NCI-H146 (cell line): ENCODE results near the gene BCAR3.

ENCODE experiments used
- DNase-seq: peaks from one replicate; lab custom pipeline; 2025; lab: John Stamatoyannopoulos, UW

BCAR3 gene

GRCh38 chr1:93638981-93639380 is 42.7 kb downstream of the BCAR3 start:
- peak; percentile 24 for DNase-seq

DNA sequence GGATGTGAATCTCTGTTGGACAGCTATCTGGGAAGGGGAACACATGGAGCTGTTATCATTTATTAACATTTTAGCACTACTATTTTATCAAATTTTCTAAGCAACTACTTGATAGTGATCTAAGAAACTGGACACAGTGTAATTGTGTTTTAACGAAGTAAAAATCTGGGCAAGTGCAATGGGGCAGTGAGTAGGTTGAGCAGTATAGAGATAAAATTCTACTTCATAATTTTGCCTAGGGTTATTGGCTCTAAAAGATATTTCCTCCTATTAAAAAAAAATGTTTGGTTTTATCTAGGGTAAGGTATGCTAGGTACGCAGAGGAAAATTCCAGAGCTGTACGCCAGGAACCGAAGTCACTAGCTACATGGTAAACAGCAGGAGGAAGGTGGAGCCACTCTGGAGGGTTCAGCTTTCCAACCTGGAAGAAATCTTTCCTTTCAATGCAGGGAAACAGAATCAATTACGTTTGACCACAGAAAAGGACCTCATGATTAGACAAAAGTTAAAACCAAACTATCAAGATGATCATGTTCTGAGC is 43.3 kb downstream of the BCAR3 start:
- no peak for DNase-seq

- no peak for DNase-seq
Measured at GRCh38 chr1:93636712-93637111, 44.9 kb downstream of the BCAR3 start.

GRCh38 chr1:93635614-93636543 is 45.8 kb downstream of the BCAR3 start:
- DNase-seq: no peak

DNA sequence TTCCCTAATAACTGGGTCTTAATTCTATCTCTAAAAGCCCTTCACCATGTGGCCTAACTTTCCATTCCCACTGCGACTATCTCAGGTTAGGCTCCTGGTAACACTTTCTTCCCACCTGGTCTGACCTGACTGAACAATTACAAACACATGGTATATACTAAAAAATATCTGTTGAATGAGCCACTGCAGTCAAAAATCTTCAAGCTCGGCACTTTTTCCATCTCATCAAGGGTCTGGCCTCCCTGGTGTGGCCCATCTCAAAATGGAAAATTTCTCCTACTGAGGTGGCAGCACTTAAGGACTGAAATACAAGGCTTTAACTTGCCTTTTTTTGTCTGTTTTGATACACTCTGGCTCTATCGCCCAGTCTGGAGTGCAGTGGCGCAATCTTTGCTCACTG is 48.3 kb downstream of the BCAR3 start:
- no peak for DNase-seq

GRCh38 chr1:93631626-93632365 is 49.8 kb downstream of the BCAR3 start:
- no peak for DNase-seq

- DNase-seq: no peak
Measured at GRCh38 chr1:93630168-93630567, 51.5 kb downstream of the BCAR3 start.

- peak; percentile 52 for DNase-seq
Measured at GRCh38 chr1:93629101-93630059, 52.3 kb downstream of the BCAR3 start.

DNA sequence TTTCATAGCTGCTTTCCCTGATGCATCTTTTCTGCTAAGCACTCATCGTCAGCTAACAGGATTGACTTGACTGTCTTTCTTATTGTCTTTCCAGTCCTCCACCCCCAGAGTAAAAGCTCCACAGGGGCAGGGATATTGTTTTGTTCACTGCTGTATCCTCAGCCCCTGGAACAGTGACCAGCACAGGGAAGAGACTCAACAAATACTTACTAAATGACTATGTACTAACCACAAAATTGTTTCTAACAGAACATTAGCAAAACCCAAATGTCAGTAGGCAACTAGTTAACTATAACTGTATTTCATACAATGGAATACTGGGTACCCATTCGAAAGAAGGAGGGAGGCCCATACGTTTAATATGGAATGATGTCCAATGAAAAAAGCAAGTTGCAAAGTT is 53.0 kb downstream of the BCAR3 start:
- DNase-seq: no peak

DNA sequence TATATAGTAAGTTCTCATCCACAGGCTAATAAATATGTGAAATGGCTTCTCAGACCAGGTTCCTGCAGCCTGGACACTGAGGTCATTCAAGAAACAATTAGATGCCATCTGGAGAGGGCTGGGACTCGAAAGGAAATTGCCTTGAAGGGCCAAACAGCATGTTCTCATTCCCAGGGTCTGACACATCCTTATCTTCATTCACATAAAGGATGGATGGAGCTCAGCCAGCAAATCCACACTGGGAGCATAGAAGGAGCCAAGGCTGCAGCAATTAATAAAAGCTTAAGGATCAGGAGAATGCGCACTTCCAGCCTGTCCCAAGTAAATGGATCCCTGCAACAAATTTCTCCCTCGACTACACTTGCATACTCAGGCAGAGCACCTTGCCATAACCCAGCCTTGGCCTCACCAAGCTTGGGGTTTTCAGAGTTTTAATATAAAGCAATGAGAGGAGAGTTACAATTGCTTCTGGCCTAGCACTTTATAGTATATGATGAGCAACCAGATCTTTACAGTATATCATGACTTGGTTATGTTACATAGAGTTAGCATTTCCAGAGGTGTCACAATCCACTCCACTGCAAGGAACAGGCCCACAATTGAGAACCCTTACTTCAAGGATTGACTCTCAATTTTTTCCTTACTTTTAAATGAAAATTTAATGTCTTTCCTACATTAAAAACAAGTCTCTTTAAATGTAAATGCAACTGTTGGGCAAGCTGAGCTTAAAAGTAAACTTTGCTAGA is 55.9 kb downstream of the BCAR3 start:
- no peak for DNase-seq

DNA sequence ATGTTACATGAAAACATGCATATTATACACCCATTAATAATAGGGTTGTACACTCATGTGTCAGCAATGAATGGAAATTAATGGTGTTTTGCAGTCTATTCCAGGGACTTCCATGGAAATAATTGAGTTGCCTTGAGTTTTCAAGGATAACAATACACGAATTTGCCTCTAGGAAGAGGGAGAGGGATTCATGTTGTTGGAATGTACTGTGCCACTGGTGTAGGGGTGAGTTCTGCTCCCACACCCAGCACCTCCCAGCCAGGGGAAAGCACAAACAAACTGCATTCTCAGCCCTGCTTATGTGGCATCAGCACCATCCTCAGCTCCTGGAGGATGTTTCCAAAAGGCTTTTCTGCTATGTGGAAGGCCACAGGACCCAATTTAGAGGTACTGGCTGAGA is 57.8 kb downstream of the BCAR3 start:
- no peak for DNase-seq

DNA sequence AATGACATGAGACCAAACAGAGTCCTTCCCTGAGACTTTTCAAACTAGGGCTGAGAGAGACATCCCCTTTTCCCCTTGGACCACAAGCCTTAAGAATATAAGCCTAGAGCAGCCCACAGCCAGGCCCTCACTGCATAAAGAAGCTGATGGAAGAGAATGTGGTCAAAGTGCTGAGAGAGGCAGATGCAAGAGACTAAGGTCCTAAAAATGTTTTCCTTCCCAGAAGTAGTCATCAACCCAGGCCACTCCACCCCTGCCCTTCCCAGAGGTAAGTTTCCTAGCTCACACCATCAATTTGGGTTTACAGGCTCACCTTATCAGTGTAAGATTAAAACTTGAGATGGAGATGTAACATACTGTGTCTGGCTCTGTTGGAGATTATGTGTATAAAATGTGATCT is 58.2 kb downstream of the BCAR3 start:
- DNase-seq: no peak

DNA sequence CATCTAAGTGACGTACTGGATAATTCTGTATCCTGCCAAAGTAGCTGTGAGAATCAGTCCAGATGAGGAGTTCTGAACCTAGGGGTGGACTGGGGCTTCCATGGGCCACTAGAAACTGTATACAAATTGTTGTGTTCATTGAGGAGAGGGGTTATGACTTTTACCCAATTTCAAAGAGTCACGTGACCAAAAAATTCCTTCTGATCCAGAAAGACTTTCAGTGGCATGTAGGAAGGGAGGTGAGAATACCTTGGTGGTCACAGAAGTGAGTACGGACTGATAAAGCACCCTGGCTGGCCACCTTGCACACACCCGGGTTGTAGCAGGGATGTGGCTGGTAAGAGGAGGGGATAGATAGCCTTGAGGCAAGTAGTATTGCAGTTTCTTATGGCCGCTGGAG is 60.4 kb downstream of the BCAR3 start:
- no peak for DNase-seq

GRCh38 chr1:93620841-93621210 is 60.8 kb downstream of the BCAR3 start:
- no peak for DNase-seq

DNA sequence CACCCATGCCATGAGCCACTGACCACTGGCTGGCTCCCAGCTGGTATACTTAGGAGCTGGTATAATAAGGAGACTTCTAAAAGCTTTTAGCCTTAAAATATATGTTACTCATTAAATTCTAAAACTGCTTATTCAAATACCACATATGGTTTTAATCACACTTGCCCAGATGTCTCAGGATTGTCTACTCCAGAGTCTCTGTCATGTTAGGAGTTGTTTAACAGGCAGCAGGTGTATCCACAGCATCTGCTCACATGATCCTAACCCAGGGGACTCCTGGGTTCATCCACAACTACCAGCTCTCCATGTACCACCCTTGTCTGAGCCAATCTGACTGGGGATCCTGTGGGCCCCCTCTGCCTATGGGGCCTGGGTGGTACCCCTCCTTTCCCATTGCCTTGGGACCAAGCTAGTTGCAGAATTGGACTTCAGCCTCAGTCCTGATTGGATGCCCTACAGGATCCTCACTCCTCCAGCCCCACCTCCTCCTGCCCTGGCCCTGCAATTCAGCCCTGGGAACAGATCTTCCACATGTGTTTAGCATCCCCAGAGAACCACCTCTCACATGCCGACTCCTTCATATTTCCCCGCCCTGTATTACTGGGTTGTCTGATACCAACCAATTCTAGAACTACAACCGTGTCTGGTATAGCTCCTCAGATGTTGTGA is 61.3 kb downstream of the BCAR3 start:
- no peak for DNase-seq

- peak; percentile 18 for DNase-seq
Measured at GRCh38 chr1:93619507-93620171, 62.0 kb downstream of the BCAR3 start.

GRCh38 chr1:93617670-93618499 is 63.8 kb downstream of the BCAR3 start:
- DNase-seq: peak; percentile 30

- peak; percentile 49 for DNase-seq
Measured at GRCh38 chr1:93616996-93617669, 64.5 kb downstream of the BCAR3 start.
